A673 (cell line): ENCODE measurements around the gene MGLL.
A peak's percentile ranks its signal among the peaks of the same experiment; 100 is the strongest.

Experiments used
- CTCF ChIP-seq: fragments of 300-800, 200-600 bp; sonication (generic); conservative IDR thresholded peaks from 2 replicates; pipeline ENCODE4 v1.5.1; 2017; ENCODE audit warnings: low read depth, mild to moderate bottlenecking, antibody characterized with exemption, low read length, moderate library complexity, mixed read lengths
- EZH2 ChIP-seq: fragments of 200-600 bp; sonication (generic); IDR thresholded peaks from 2 replicates; pipeline ENCODE4 v1.6.1; 2017; ENCODE audit warnings: borderline replicate concordance, low read depth, mild to moderate bottlenecking, mixed read lengths, antibody characterized with exemption, low read length; ENCODE audit not compliant: poor library complexity, severe bottlenecking

GRCh38 chr3:127791221-127791913 is 30.9 kb downstream of the MGLL start:
- TF ChIP-seq CTCF, result peak; percentile 29; the same call in 1 of the 2 replicates
- no peak for TF ChIP-seq EZH2
